ENCODE measurements around the gene COL20A1. TPM values are rescaled to one million over a fixed set of nuclear protein-coding genes. Genes with fewer than 3 reads are reported as not detected.

The COL20A1 gene
- total RNA-seq, 1 donor: not detected

DNA sequence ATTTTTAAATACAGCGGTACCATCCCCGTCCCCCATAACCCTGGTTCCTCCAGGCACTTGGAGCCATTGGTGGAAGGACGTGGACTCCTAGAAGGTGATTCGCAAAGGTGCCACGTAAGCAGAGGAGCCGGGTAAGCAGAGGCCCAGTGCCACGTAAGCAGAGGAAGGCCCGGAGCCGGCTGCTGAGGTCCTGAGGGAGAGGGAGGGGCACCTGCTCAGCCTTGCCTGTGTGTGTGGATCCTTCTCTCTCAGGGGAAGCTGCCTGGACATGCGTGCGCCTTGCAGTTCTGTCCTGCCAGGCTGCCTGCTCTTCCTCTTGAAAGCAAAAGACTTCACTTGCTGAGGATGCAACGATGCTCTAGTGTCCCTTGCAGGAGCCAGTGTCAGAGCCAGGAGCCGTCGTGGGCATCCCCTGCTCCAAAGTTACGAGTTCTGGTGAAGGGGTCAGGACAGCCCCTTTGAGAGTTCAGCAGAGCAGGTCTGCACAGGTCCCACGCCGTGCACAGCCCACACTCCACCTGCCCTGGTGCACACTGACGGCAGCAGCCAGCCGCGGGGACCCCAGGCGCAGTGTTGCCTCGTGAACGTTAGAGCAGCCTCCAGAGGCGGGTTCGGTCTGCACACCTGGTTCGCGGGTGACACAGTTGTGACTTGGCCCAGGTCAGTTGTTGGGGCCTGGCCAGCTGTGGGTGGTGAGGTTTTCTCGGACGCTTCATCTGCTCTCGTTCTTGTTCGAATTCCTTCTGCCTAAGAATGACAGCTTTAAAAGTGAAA, 36.9 kb upstream of the COL20A1 start:
- TF ChIP-seq, protein P1, sequence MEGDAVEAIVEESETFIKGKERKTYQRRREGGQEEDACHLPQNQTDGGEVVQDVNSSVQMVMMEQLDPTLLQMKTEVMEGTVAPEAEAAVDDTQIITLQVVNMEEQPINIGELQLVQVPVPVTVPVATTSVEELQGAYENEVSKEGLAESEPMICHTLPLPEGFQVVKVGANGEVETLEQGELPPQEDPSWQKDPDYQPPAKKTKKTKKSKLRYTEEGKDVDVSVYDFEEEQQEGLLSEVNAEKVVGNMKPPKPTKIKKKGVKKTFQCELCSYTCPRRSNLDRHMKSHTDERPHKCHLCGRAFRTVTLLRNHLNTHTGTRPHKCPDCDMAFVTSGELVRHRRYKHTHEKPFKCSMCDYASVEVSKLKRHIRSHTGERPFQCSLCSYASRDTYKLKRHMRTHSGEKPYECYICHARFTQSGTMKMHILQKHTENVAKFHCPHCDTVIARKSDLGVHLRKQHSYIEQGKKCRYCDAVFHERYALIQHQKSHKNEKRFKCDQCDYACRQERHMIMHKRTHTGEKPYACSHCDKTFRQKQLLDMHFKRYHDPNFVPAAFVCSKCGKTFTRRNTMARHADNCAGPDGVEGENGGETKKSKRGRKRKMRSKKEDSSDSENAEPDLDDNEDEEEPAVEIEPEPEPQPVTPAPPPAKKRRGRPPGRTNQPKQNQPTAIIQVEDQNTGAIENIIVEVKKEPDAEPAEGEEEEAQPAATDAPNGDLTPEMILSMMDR (IDR thresholded peaks at IDR 0.05; ENCODE audit: insufficient read depth, low read length): no peak
- no peak overlapping the region for H3K4me3 ChIP-seq (ENCODE audit: low read depth, low read length)
- no peak for DNase-seq (ENCODE audit: low read depth)

DNA sequence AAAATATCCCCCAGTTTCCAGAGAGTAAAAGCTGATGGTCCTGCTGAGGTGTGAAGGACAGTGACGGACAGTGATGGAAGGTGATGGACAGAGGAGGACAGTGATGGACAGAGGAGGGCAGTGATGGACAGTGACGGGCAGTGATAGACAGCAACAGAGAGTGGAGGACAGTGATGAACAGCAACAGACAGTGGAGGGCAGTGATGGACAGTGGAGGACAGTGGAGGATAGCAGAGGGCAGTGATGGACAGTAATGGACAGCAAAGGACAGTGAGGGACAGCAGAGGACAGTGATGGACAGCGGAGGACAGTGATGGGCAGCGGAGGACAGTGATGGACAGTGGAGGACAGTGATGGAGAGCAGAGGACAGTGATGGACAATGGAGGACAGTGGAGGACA, 36.0 kb upstream of the COL20A1 start:
- TF ChIP-seq, protein P1 (IDR thresholded peaks at IDR 0.05; ENCODE audit: insufficient read depth, low read length): no peak
- no peak overlapping the region for H3K4me3 ChIP-seq (ENCODE audit: low read depth, low read length)
- DNase-seq (ENCODE audit: low read depth): no peak

GRCh38 chr20:63257629-63258028, 35.4 kb upstream of the COL20A1 start:
- DNase-seq (ENCODE audit: low read depth): no peak

DNA sequence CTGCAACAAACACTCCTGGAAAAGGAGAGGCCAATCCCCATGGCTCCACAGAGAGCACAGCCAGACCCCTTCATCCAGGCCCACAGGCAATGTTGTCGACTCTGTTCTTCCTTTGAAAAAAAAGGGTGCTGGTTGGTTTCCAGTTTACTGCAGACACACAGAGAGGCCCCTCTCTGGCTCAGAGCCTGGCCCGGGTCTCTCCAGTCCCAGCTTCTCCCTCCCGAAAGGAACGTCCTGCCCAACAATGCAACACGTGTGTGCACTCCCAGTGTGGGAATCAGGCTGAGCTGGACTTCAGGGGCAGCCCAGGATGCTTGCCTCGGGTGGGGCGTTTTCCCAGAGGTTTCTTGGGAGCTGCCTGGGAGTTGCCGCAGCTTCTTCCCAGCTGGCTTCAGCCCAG, 34.2 kb upstream of the COL20A1 start:
- TF ChIP-seq, protein P1 (IDR thresholded peaks at IDR 0.05; ENCODE audit: insufficient read depth, low read length): no peak
- DNase-seq (ENCODE audit: low read depth): peak; percentile 12

More at GRCh38 chr20:63257629-63258028, 35.4 kb upstream of the COL20A1 start:
- no peak overlapping the region for H3K4me3 ChIP-seq (ENCODE audit: low read depth, low read length)
- TF ChIP-seq, protein P1 (IDR thresholded peaks at IDR 0.05; ENCODE audit: insufficient read depth, low read length): no peak

DNA sequence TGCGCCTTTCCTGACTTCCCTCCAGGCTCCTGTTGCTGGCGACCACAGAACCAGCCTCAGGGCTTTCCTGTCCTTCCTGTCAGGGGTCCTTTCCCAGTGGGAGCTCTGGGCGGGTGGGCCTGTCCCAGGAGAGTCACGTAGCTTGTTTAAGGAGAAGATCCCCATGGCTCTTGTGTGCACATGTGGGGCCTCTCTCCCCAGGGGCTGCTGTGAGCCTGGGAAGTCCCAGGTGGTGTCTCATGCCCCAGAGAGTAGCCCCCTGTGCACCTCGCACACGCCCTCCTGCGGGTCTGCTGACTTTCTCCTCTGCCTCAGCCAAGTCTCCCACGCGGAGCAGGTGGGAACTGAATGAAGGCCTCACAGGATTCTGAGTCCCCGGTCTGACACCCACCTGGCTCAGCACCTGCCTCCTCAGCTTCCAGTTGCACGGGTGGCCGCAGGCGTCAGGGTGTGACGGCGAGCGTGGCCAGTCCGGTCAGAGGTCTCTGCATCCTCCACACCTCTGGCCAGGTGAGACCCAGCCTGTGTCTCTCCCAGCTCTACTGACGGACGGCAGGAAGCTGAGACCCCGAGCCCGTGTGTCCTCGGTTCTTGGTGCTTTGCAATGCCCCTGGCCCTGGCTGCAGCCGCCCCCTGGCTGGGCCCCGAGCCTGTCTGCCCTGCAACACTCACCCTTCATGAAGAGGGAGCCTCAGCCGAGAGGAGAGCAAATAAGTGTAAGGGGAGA, 33.1 kb upstream of the COL20A1 start:
- TF ChIP-seq, protein P1 (IDR thresholded peaks at IDR 0.05; ENCODE audit: insufficient read depth, low read length): no peak

More for the DNA sequence above, 34.2 kb upstream of the COL20A1 start:
- H3K4me3 ChIP-seq (ENCODE audit: low read depth, low read length): no peak overlapping the region

GRCh38 chr20:63260521-63260920, 32.5 kb upstream of the COL20A1 start:
- no peak for DNase-seq (ENCODE audit: low read depth)
- no peak overlapping the region for H3K4me3 ChIP-seq (ENCODE audit: low read depth, low read length)
- TF ChIP-seq, protein P1 (IDR thresholded peaks at IDR 0.05; ENCODE audit: insufficient read depth, low read length): no peak

More for the DNA sequence above, 33.1 kb upstream of the COL20A1 start:
- no peak overlapping the region for H3K4me3 ChIP-seq (ENCODE audit: low read depth, low read length)
- no peak for DNase-seq (ENCODE audit: low read depth)
